HepG2 (cell line): ENCODE data around the gene COG1. TPM values are rescaled to one million over a fixed set of nuclear protein-coding genes. Genes with fewer than 3 reads are reported as not detected.
A peak's percentile ranks its signal among the peaks of the same experiment; 100 is the strongest.

Source experiments
- DNMT1 ChIP-seq: sonication (generic); formaldehyde crosslinking; IDR thresholded peaks from 2 replicates; pipeline ENCODE4 v1.5.1; 2020; ENCODE audit warnings: mild to moderate bottlenecking, missing genetic modification reagents
- HMGXB3 ChIP-seq: sonication (generic); formaldehyde crosslinking; IDR thresholded peaks from 2 replicates; pipeline ENCODE4 v1.4.0; 2020; ENCODE audit warnings: missing genetic modification reagents, borderline replicate concordance
- IRF9 ChIP-seq: sonication (generic); formaldehyde crosslinking; IDR thresholded peaks from 2 replicates; pipeline ENCODE4 v1.8.0; 2022; ENCODE audit warnings: missing genetic modification reagents, mild to moderate bottlenecking, borderline replicate concordance
- NCOA1 ChIP-seq: sonication (generic); formaldehyde crosslinking; IDR thresholded peaks from 2 replicates; pipeline ENCODE4 v1.9.0; 2021; ENCODE audit warnings: missing genetic modification reagents
- NR3C1 ChIP-seq: sonication (generic); formaldehyde crosslinking; IDR thresholded peaks from 2 replicates; pipeline ENCODE4 v1.4.0; 2020; ENCODE audit warnings: missing genetic modification reagents
- PLSCR1 ChIP-seq: sonication (generic); formaldehyde crosslinking; IDR thresholded peaks from 2 replicates; pipeline ENCODE4 v1.5.0; 2020; ENCODE audit warnings: missing genetic modification reagents, mild to moderate bottlenecking, borderline replicate concordance
- STAT5B ChIP-seq: sonication (generic); formaldehyde crosslinking; IDR thresholded peaks from 2 replicates; pipeline ENCODE4 v1.4.0; 2020; ENCODE audit warnings: missing genetic modification reagents
- TSC22D2 ChIP-seq: sonication (generic); formaldehyde crosslinking; IDR thresholded peaks from 2 replicates; pipeline ENCODE4 v1.5.1; 2020; ENCODE audit warnings: missing genetic modification reagents, mild to moderate bottlenecking, borderline replicate concordance
- ZFP36L2 ChIP-seq: sonication (generic); formaldehyde crosslinking; IDR thresholded peaks from 2 replicates; pipeline ENCODE4 v1.4.0; 2020; ENCODE audit warnings: missing genetic modification reagents
- ZFP41 ChIP-seq: sonication (generic); formaldehyde crosslinking; IDR thresholded peaks from 2 replicates; pipeline ENCODE4 v1.4.0; 2020; ENCODE audit warnings: mild to moderate bottlenecking, missing genetic modification reagents, borderline replicate concordance
- ZFX ChIP-seq: sonication (generic); formaldehyde crosslinking; IDR thresholded peaks from 2 replicates; pipeline ENCODE4 v1.4.0; 2020; ENCODE audit warnings: mild to moderate bottlenecking, low read depth, missing genetic modification reagents, moderate library complexity
- ZHX1 ChIP-seq: sonication (generic); formaldehyde crosslinking; IDR thresholded peaks from 2 replicates; pipeline ENCODE4 v1.8.1; 2022; ENCODE audit warnings: low read depth, mild to moderate bottlenecking, missing genetic modification reagents
- ZMYM2 ChIP-seq: sonication (generic); formaldehyde crosslinking; IDR thresholded peaks from 2 replicates; pipeline ENCODE4 v1.8.0; 2022; ENCODE audit warnings: mild to moderate bottlenecking, missing genetic modification reagents
- ZNF230 ChIP-seq: sonication (generic); formaldehyde crosslinking; IDR thresholded peaks from 2 replicates; pipeline ENCODE4 v1.4.0; 2020; ENCODE audit warnings: mild to moderate bottlenecking, missing genetic modification reagents
- ZNF235 ChIP-seq: sonication (generic); formaldehyde crosslinking; IDR thresholded peaks from 2 replicates; pipeline ENCODE4 v1.8.1; 2023; ENCODE audit warnings: mild to moderate bottlenecking, missing genetic modification reagents, borderline replicate concordance
- polyA plus RNA-seq, 8 experiments: library from polyadenylated mRNA; depleted of rRNA in 3 of 8; stranded (reverse) in 7 of 8; unstranded in 1 of 8; fragments of >200 nt; fragmentation: Illumina TruSeq in 4 of 8; extraction: Trizol in 4 of 8; gene quantifications; 2 replicates each; pipeline versions ENCODE4 v1.2.1 to v1.2.3, GENCODE V29; 2011 to 2016; ENCODE audit warnings: low read depth in 4 of 8, missing spikeins in 1 of 8, mixed read lengths in 1 of 8; ENCODE audit not compliant: insufficient read depth in 1 of 8
- total RNA-seq, 5 experiments: library from RNA; depleted of rRNA; stranded (reverse); fragments of >200 nt; fragmentation: Illumina TruSeq; extraction: Trizol; gene quantifications; 2 replicates each; pipeline ENCODE4 v1.2.3, GENCODE V29; 2016; ENCODE audit warnings: low read depth in 1 of 5
- TF ChIP-seq, protein P1 (sequence below): sonication (generic); formaldehyde crosslinking; IDR thresholded peaks from 2 replicates; pipeline ENCODE4 v1.4.0; 2020; ENCODE audit warnings: missing genetic modification reagents, mild to moderate bottlenecking, borderline replicate concordance

The COG1 gene
- total and polyA plus RNA-seq, 2 of the 13 experiments (the other 11 are each of a cell fraction or from before 2014, with no cell fraction given) = 36.6 to 39.7 TPM

DNA sequence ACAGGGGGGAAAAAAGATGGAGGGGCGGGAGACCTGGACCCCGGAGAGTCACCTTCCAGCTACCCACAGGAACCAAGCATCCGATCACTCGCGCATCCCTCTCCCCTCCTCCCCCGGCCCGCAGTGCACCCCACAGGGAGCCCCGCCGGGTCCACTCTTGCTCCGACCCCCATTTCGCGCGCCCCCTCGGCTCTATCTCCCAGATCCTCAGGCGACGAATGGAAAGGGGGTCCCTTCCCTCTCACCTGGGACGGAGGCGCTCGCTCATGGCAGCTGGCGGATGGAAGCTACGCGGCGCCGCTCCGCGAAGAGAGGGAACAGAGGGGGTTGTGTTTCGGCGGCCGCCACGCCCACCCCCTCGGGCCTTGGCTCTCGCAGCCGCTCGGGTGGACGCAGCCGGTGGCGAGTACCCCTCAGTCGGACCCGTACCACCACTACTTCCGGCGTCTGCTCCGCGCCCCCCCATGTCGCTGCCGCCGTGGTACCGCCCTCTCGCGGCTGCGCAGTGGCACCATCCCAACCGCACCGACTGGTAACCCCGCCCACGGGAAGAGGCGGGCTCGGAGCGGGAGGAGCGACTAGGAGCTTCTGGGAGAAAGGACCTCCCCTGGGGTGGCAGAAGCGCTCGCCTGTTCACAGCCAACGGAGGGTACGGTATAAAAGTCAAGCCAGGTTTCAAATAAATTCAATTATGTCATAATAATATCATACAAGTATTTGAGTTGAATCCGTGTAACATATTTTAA lies 39.2 kb downstream of the COG1 start (continued):
- TF ChIP-seq ZHX1 (CRISPR knock-in tag) = no peak
- TF ChIP-seq ZMYM2 (CRISPR knock-in tag) = no peak
- no peak; the same call in 1 of the 2 replicates for TF ChIP-seq PLSCR1 (CRISPR knock-in tag)
- TF ChIP-seq ZNF235 (CRISPR knock-in tag) = peak; percentile 57
- TF ChIP-seq TSC22D2 (CRISPR knock-in tag) = 0 out of 2 replicates have a peak, but pooled peaks have one; percentile 70
- TF ChIP-seq, protein P1, sequence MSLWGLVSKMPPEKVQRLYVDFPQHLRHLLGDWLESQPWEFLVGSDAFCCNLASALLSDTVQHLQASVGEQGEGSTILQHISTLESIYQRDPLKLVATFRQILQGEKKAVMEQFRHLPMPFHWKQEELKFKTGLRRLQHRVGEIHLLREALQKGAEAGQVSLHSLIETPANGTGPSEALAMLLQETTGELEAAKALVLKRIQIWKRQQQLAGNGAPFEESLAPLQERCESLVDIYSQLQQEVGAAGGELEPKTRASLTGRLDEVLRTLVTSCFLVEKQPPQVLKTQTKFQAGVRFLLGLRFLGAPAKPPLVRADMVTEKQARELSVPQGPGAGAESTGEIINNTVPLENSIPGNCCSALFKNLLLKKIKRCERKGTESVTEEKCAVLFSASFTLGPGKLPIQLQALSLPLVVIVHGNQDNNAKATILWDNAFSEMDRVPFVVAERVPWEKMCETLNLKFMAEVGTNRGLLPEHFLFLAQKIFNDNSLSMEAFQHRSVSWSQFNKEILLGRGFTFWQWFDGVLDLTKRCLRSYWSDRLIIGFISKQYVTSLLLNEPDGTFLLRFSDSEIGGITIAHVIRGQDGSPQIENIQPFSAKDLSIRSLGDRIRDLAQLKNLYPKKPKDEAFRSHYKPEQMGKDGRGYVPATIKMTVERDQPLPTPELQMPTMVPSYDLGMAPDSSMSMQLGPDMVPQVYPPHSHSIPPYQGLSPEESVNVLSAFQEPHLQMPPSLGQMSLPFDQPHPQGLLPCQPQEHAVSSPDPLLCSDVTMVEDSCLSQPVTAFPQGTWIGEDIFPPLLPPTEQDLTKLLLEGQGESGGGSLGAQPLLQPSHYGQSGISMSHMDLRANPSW = no peak
- no peak; the same call in 1 of the 2 replicates for TF ChIP-seq ZNF230
- TF ChIP-seq IRF9 (CRISPR knock-in tag) = peak; percentile 85
- TF ChIP-seq NR3C1 (CRISPR knock-in tag) = no peak
- TF ChIP-seq ZFX (CRISPR knock-in tag) = peak; percentile 78
- TF ChIP-seq HMGXB3 (CRISPR knock-in tag) = no peak
- no peak for TF ChIP-seq NCOA1 (CRISPR knock-in tag)
- 0 out of 2 replicates have a peak, but pooled peaks have one; percentile 23 for TF ChIP-seq ZFP36L2 (CRISPR knock-in tag)
- TF ChIP-seq ZFP41 (CRISPR knock-in tag) = 0 out of 2 replicates have a peak, but pooled peaks have one; percentile 44
- TF ChIP-seq STAT5B (CRISPR knock-in tag) = peak; percentile 74; the same call in 1 of the 2 replicates
- peak; percentile 90 for TF ChIP-seq DNMT1
